ENCODE results near the gene COL8A1. TPM values are rescaled to one million over a fixed set of nuclear protein-coding genes. Genes with fewer than 3 reads are reported as not detected.

Gene COL8A1
- total RNA-seq, 1 experiment from 2014 or later, result 0.13 TPM

DNA sequence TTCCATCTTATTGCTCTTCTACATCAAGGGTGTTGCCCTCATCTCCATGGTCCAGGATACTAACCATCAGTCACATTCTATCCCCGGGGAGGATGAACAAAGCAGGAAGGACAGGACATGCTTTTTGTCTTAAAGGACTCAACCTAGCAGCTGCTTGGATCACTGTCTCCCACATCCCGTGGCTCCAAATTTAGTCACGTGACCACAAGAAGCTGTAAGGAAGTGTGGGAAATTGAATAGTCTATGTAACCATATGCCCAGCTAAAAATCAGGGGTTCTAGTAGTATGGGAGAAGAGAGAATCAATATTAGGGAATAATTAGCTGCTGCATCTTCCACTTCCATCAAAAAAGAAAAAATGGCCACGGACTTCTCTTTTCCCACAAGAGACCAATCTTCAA, 161.0 kb downstream of the COL8A1 start:
- TF ChIP-seq POLR2AphosphoS5 (IDR thresholded peaks at IDR 0.05; ENCODE audit: low read depth, low read length), result no peak
- TF ChIP-seq, protein P1, sequence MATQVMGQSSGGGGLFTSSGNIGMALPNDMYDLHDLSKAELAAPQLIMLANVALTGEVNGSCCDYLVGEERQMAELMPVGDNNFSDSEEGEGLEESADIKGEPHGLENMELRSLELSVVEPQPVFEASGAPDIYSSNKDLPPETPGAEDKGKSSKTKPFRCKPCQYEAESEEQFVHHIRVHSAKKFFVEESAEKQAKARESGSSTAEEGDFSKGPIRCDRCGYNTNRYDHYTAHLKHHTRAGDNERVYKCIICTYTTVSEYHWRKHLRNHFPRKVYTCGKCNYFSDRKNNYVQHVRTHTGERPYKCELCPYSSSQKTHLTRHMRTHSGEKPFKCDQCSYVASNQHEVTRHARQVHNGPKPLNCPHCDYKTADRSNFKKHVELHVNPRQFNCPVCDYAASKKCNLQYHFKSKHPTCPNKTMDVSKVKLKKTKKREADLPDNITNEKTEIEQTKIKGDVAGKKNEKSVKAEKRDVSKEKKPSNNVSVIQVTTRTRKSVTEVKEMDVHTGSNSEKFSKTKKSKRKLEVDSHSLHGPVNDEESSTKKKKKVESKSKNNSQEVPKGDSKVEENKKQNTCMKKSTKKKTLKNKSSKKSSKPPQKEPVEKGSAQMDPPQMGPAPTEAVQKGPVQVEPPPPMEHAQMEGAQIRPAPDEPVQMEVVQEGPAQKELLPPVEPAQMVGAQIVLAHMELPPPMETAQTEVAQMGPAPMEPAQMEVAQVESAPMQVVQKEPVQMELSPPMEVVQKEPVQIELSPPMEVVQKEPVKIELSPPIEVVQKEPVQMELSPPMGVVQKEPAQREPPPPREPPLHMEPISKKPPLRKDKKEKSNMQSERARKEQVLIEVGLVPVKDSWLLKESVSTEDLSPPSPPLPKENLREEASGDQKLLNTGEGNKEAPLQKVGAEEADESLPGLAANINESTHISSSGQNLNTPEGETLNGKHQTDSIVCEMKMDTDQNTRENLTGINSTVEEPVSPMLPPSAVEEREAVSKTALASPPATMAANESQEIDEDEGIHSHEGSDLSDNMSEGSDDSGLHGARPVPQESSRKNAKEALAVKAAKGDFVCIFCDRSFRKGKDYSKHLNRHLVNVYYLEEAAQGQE (IDR thresholded peaks at IDR 0.05; ENCODE audit: insufficient read depth in 1 of 2, low read depth in 2 of 2, low read length in 1 of 2), result no peak
- TF ChIP-seq SIN3A (IDR thresholded peaks at IDR 0.05; ENCODE audit: borderline replicate concordance, insufficient read depth, low read depth, low read length), result no peak
- TF ChIP-seq, protein P2, sequence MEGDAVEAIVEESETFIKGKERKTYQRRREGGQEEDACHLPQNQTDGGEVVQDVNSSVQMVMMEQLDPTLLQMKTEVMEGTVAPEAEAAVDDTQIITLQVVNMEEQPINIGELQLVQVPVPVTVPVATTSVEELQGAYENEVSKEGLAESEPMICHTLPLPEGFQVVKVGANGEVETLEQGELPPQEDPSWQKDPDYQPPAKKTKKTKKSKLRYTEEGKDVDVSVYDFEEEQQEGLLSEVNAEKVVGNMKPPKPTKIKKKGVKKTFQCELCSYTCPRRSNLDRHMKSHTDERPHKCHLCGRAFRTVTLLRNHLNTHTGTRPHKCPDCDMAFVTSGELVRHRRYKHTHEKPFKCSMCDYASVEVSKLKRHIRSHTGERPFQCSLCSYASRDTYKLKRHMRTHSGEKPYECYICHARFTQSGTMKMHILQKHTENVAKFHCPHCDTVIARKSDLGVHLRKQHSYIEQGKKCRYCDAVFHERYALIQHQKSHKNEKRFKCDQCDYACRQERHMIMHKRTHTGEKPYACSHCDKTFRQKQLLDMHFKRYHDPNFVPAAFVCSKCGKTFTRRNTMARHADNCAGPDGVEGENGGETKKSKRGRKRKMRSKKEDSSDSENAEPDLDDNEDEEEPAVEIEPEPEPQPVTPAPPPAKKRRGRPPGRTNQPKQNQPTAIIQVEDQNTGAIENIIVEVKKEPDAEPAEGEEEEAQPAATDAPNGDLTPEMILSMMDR (IDR thresholded peaks at IDR 0.05), result no peak
- no peak for TF ChIP-seq TCF7L2 (IDR thresholded peaks at IDR 0.05; ENCODE audit: low read depth, low read length)
- ChIA-PET POLR2A (interaction anchor here (0.5 kb wide), 1 partner anchor 50 kb away, joined by 3 read pairs; no protein-coding TSS in a partner anchor), CTCF (no interaction called here)
- Histone ChIP-seq H3K4me1 (ENCODE audit: control insufficient read depth, insufficient read depth, low read length) (no peaks in the 10 kb centered on the region), H3K27me3 (ENCODE audit: control insufficient read depth, insufficient read depth, low read length) (no peaks in the 10 kb centered on the region; the same call in 1 of the 2 replicates), H3K36me3 (ENCODE audit: control insufficient read depth, insufficient read depth, low read length) (no peaks in the 10 kb centered on the region), H3K4me3 (ENCODE audit: low read depth in 2 of 2, low read length in 2 of 2) (no peak overlapping the region), H3K9me3 (ENCODE audit: control insufficient read depth, insufficient read depth, low read depth, low read length) (no peaks in the 10 kb centered on the region), H3K27ac (ENCODE audit: low read length) (no peak overlapping the region)
- ATAC-seq, result no peak
- no TSS peak for BruUV-seq (replicated peaks)
- no peak for DNase-seq (ENCODE audit: low read depth, low spot score)
- intact Hi-C loops (cut with micrococcal nuclease; ENCODE audit: unreplicated experiment), result no loop called here
- in situ Hi-C loops (cut with HindIII; ENCODE audit: low pct_unique_long_range_greater_than_20kb, low sequenced_read_pairs), result no loop called here

DNA sequence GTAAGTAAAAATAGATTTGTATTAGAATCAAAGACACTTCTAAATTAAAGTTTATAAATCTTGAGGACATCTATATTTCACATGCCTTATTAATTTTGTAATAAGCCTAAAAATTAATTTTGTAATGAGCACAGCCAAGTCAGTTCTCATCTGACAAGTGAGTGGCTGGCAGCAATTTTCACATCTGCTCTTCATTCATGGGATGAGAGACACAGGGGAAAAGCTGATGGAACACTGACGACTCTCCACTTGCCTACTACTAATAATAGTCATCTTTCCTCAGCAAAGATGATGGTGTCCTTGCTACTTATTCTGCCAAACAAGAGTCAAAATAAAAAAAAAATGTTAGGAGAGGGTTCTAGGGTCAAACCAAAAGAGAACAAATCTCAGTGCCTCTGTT, 164.9 kb downstream of the COL8A1 start:
- H3K27ac ChIP-seq (ENCODE audit: low read length), result no peak overlapping the region
- CTCF ChIA-PET, result interaction anchor here (1.1 kb wide), 1 partner anchor 20 kb away, joined by 3 read pairs; no protein-coding TSS in a partner anchor
- no peaks in the 10 kb centered on the region for H3K36me3 ChIP-seq (ENCODE audit: control insufficient read depth, insufficient read depth, low read length)
- ATAC-seq (no peak), DNase-seq (ENCODE audit: low read depth, low spot score) (no peak)
- in situ Hi-C loops (cut with HindIII; ENCODE audit: low pct_unique_long_range_greater_than_20kb, low sequenced_read_pairs), result no loop called here
- no peaks in the 10 kb centered on the region for H3K4me1 ChIP-seq (ENCODE audit: control insufficient read depth, insufficient read depth, low read length)
- intact Hi-C loops (cut with micrococcal nuclease; ENCODE audit: unreplicated experiment), result no loop called here
- BruUV-seq (replicated peaks), result no TSS peak
- H3K4me3 ChIP-seq (ENCODE audit: low read depth in 2 of 2, low read length in 2 of 2), result no peak overlapping the region
- TF ChIP-seq, protein P1 (IDR thresholded peaks at IDR 0.05; ENCODE audit: insufficient read depth in 1 of 2, low read depth in 2 of 2, low read length in 1 of 2), result no peak
- TF ChIP-seq POLR2AphosphoS5 (IDR thresholded peaks at IDR 0.05; ENCODE audit: low read depth, low read length) (no peak), TCF7L2 (IDR thresholded peaks at IDR 0.05; ENCODE audit: low read depth, low read length) (no peak), SIN3A (IDR thresholded peaks at IDR 0.05; ENCODE audit: borderline replicate concordance, insufficient read depth, low read depth, low read length) (no peak)
- TF ChIP-seq, protein P2 (IDR thresholded peaks at IDR 0.05), result no peak
- POLR2A ChIA-PET, result no interaction called here
- no peaks in the 10 kb centered on the region for H3K27me3 ChIP-seq (ENCODE audit: control insufficient read depth, insufficient read depth, low read length)
- H3K9me3 ChIP-seq (ENCODE audit: control insufficient read depth, insufficient read depth, low read depth, low read length), result peaks cover 6% of the 10 kb centered on the region; the same call in 1 of the 2 replicates

Data from Panc1 (cell line).